PFSK-1 (cell line): ENCODE results near the gene IBTK. TPM values are rescaled to one million over a fixed set of nuclear protein-coding genes. Genes with fewer than 3 reads are reported as not detected.

Experiments used
- FOXP2 ChIP-seq: optimal IDR thresholded peaks from 2 replicates; pipeline ENCODE3; 2011; ENCODE audit warnings: borderline replicate concordance, control low read depth, inconsistent platforms; ENCODE audit not compliant: insufficient read depth; ENCODE audit errors: extremely low read length, extremely low read depth
- POLR2AphosphoS5 ChIP-seq: IDR thresholded peaks from 2 replicates; pipeline ENCODE4 v1.6.1; 2012; ENCODE audit warnings: low read depth, mild to moderate bottlenecking, control low read depth, low read length, moderate library complexity
- REST ChIP-seq, 2 experiments: IDR thresholded peaks; 2 replicates each; pipeline versions ENCODE4 v1.6.1 to v1.8.0; 2011 to 2012; ENCODE audit warnings: low read depth in 2 of 2, low read length in 2 of 2, control low read depth in 1 of 2, inconsistent platforms in 1 of 2, mild to moderate bottlenecking in 1 of 2, moderate library complexity in 1 of 2; ENCODE audit not compliant: insufficient read depth in 1 of 2
- SIN3A ChIP-seq: IDR thresholded peaks from 2 replicates; pipeline ENCODE4 v1.6.1; 2012; ENCODE audit warnings: mild to moderate bottlenecking, low read length, moderate library complexity, borderline replicate concordance; ENCODE audit not compliant: insufficient read depth
- TAF1 ChIP-seq: IDR thresholded peaks from 2 replicates; pipeline ENCODE4 v1.6.1; 2012; ENCODE audit warnings: low read length, control low read depth, borderline replicate concordance; ENCODE audit not compliant: insufficient read depth
- polyA plus RNA-seq: library from polyadenylated mRNA; unstranded; fragments of >200 nt; gene quantifications from one replicate; pipeline ENCODE4 v1.2.1, GENCODE V29; 2012; ENCODE audit warnings: low read depth, missing spikeins; ENCODE audit not compliant: insufficient read length

IBTK gene
- 14.7 TPM for polyA plus RNA-seq

- TF ChIP-seq TAF1 (peak; percentile 71; the same call in 1 of the 2 replicates), POLR2AphosphoS5 (peak; percentile 89), FOXP2 (no peak), SIN3A (0 out of 2 replicates have a peak, but pooled peaks have one; percentile 16), REST (IDR thresholded peaks at IDR 0.05; ENCODE audit: insufficient read depth in 1 of 2, low read depth in 2 of 2, low read length in 2 of 2) (no peak)
Measured at GRCh38 chr6:82247505-82248272, at the start of gene IBTK. Gene IBTK (minus strand): TSS chr6:82247744. CDS start chr6:82240486, 7,258 bp downstream.

GRCh38 chr6:82283771-82284410, 36.3 kb upstream of the IBTK start:
- TF ChIP-seq REST (IDR thresholded peaks at IDR 0.05; ENCODE audit: insufficient read depth in 1 of 2, low read depth in 2 of 2, low read length in 2 of 2) (no peak), SIN3A (no peak), TAF1 (no peak)

- TF ChIP-seq REST (IDR thresholded peaks at IDR 0.05; ENCODE audit: insufficient read depth in 1 of 2, low read depth in 2 of 2, low read length in 2 of 2) (no peak), SIN3A (no peak), FOXP2 (no peak), POLR2AphosphoS5 (no peak), TAF1 (no peak)
Measured at GRCh38 chr6:82277686-82278085, 30.1 kb upstream of the IBTK start.

- TF ChIP-seq REST (IDR thresholded peaks at IDR 0.05; ENCODE audit: insufficient read depth in 1 of 2, low read depth in 2 of 2, low read length in 2 of 2) (no peak), TAF1 (no peak), FOXP2 (no peak)
Measured at GRCh38 chr6:82275686-82276085, 28.1 kb upstream of the IBTK start.
